Measurements from ENCODE around the gene OPN1MW3.
"Not testable (repeated sequence)": the region's sequence is repeated elsewhere in the genome, so short reads cannot be mapped to it uniquely, and the experiment has no call there.

Gene OPN1MW3

GRCh38 chrX:154257282-154257681 is at the start of gene OPN1MW3:
Gene OPN1MW3, plus strand, starts transcription at chrX:154257582. Its CDS starts 38 bp downstream, at chrX:154257620.
- DNase-seq, result not testable (repeated sequence)

- DNase-seq, result not testable (repeated sequence)
Observed at GRCh38 chrX:154209670-154210418, 47.5 kb upstream of the OPN1MW3 start.

DNA sequence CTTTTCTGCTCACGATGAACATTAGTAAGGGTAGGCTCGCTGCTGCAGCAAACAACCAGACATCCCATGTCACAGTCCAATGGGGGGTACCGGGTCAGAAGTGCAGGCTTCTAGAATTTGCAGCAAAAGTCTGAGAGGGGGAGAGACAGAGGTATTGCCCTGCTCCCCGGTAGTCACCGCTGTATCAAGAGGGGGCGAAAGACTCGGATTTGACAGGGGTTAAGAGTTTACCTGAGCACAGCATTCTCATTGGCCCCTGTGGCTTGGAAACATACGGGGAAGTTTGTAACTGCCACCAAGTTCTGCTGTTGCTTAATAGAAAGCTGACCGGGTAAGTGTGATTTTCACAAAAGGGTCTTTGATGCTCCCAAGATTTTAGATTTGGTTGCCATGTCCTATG is 46.3 kb upstream of the OPN1MW3 start:
- not testable (repeated sequence) for DNase-seq

DNA sequence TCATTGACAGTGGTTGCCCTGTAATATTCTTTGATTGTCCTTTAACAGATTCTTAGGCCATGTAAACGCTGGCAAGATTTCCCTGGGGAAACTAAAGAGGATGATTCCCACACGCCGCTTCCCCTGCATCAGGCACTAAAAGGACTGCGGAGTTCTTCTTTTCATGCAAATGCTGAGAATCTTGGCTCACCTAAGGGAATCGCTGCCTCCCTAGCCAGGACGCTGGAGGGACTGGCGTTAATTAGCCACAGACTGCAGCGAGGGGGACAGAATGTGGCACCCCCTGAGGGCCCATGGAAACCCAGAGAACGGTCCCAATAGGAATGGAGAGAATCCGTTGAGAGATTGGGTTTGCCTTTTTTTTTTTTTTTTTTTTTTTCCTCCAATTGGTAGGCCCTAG is 45.9 kb upstream of the OPN1MW3 start:
- DNase-seq, result not testable (repeated sequence)

- not testable (repeated sequence) for DNase-seq
Observed at GRCh38 chrX:154219456-154219855, 37.9 kb upstream of the OPN1MW3 start, which contains the start of gene OPN1MW2. Gene OPN1MW2, plus strand, starts transcription at chrX:154219756. Its CDS starts 60 bp downstream, at chrX:154219816.

DNA sequence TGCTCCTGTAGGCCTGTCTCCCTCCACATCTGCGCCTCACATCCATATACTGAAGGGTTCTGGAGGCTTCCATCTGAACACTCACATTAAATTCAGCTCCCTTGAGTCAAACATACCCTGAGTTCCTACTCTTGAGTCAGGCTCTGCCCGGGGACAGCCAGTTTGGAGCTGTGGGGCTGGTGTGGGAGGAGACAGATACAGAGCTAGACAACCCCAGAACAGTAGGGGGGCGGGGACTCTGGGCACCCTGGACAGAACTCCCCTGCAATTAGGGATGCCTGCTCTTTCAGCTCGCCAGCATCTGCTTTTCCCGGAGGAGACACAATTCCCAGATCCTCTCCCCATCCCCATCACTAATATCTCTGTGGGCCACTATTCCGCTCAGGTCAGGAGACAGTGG is 32.1 kb upstream of the OPN1MW3 start:
- not testable (repeated sequence) for DNase-seq

GRCh38 chrX:154226706-154227105 is 30.7 kb upstream of the OPN1MW3 start:
- not testable (repeated sequence) for DNase-seq

DNA sequence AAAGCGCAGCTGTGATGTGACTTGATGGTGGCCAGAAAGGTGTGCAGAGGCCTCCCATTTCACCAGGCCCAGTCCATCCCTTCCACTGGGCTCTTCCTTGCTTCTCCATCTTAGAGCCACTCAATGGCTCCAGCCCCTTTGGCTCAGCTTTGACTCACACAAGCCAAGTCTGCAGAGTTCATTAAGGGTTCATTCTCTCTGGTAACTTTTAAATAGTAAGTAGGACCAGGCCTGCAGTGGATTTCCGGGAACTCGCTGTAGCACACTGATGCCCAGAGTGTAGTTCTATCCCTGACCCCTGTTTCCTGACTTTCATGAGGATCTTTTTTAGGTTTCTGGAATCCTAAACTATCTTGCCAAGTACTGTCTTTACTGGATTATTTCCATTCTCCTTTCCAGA is 25.9 kb upstream of the OPN1MW3 start:
- DNase-seq, result not testable (repeated sequence)

GRCh38 chrX:154233620-154234019 is 23.8 kb upstream of the OPN1MW3 start:
- not testable (repeated sequence) for DNase-seq

- DNase-seq, result not testable (repeated sequence)
Observed at GRCh38 chrX:154238939-154239559, 18.3 kb upstream of the OPN1MW3 start.

- not testable (repeated sequence) for DNase-seq
Observed at GRCh38 chrX:154239982-154240503, 17.3 kb upstream of the OPN1MW3 start.

DNA sequence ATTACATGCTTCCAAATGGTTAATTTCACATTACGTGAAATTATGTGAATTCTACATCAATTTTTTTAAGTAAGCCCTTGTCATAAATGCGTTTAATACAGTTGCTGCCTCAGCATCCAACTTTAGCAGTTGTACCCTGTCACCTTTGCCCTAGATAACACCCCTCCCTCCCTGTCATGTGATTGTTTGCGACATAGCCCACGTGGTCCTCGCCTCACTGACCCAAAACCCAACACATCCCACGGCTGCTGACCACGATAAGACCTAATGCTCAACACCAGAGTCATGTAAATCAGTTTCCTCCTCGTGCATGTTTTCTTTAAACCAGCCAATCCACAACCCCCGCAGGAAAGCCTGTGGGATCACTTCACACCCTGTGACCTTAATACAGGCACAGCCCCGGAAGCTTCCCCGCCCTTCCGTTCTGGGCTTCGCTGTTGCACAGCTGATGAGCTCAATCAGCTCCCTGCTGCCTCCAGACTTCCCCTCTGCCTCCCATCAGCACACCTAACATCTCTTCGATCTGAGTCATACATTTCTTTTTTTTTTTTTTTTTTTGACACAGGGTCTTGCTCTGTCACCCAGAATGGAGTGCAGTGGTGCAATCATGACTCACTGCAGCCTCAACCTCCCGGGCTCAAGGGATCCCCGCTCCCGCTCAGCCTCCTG is 9.9 kb upstream of the OPN1MW3 start:
- not testable (repeated sequence) for DNase-seq

DNA sequence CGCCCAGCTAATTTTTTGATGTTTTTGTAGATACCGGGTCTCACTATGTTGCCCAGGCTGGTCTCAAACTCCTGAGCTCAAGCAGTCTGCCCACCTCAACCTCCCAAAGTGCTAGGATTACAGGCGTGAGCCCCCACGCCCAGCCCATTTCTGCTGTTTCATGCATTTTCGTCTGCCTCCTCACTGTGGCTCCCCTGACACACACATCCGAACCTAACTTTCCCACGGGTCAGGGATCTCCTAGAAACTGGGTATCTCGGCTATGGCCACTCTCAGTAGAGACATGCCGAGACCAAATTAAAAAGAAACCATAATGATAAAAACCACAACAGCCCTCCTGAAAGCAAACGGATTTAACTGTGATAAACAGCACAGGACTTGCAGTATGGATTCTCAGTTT is 9.3 kb upstream of the OPN1MW3 start:
- not testable (repeated sequence) for DNase-seq

GRCh38 chrX:154258711-154259110 is 1.3 kb downstream of the OPN1MW3 start:
- DNase-seq, result not testable (repeated sequence)

GRCh38 chrX:154263072-154263471 is 5.7 kb downstream of the OPN1MW3 start:
- DNase-seq, result not testable (repeated sequence)

DNA sequence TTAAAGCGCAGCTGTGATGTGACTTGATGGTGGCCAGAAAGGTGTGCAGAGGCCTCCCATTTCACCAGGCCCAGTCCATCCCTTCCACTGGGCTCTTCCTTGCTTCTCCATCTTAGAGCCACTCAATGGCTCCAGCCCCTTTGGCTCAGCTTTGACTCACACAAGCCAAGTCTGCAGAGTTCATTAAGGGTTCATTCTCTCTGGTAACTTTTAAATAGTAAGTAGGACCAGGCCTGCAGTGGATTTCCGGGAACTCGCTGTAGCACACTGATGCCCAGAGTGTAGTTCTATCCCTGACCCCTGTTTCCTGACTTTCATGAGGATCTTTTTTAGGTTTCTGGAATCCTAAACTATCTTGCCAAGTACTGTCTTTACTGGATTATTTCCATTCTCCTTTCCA is 11.9 kb downstream of the OPN1MW3 start:
- not testable (repeated sequence) for DNase-seq

GRCh38 chrX:154284489-154285338 is 27.3 kb downstream of the OPN1MW3 start:
- not testable (repeated sequence) for DNase-seq

GRCh38 chrX:154286406-154286805 is 29.0 kb downstream of the OPN1MW3 start:
- DNase-seq, result not testable (repeated sequence)

GRCh38 chrX:154294791-154295574 is 37.6 kb downstream of the OPN1MW3 start, which contains the start of gene TEX28:
Gene TEX28, minus strand, starts transcription at chrX:154295124. Its CDS starts 3,007 bp downstream, at chrX:154292117.
- no peak for DNase-seq

GRCh38 chrX:154295664-154296310 is 38.4 kb downstream of the OPN1MW3 start, which contains the start of gene TKTL1:
Gene TKTL1, plus strand, starts transcription at chrX:154295795. Its CDS starts 65 bp downstream, at chrX:154295860.
- no peak for DNase-seq

DNA sequence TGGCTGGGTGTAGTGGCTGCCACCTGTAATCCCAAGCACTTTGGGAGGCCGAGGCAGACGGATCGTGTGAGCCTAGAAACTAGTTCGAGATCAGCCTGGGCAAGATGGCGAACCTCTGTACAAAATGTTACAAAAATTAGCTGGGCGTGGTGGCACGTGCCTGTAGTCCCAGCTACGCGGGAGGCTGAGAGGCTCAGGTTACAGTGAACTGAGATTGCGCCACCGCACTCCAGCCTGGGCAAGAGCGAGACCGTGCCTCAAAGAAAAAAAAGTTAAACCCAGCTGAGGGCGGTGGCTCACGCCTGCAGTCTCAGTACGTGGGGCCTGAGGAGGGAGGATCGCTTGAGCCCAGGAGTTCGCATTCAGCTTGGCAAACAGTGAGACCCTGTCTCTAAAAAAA is 39.3 kb downstream of the OPN1MW3 start:
- no peak for DNase-seq
